Muscle of leg (tissue), 11 donors: Measurements from ENCODE around the gene TMEM267. TPM values are rescaled to one million over a fixed set of nuclear protein-coding genes. Genes with fewer than 3 reads are reported as not detected.
"Not testable (repeated sequence)": the region's sequence is repeated elsewhere in the genome, so short reads cannot be mapped to it uniquely, and the experiment has no call there.

Experiments used
- DNase-seq: peaks from one replicate; pipeline ENCODE4 v3.0.0; 2013
- H3K27ac ChIP-seq: one replicate; pipeline ENCODE4 v1.5.1; 2013; ENCODE audit warnings: mild to moderate bottlenecking, low read length, control low read depth
- H3K27me3 ChIP-seq: one replicate; pipeline ENCODE4 v1.6.1; 2013; ENCODE audit warnings: low read length; ENCODE audit not compliant: control insufficient read depth, insufficient read depth
- H3K36me3 ChIP-seq: one replicate; pipeline ENCODE4 v1.6.1; 2013; ENCODE audit warnings: low read length; ENCODE audit not compliant: control insufficient read depth, insufficient read depth
- H3K4me1 ChIP-seq: one replicate; pipeline ENCODE4 v1.6.1; 2013; ENCODE audit warnings: low read length; ENCODE audit not compliant: control insufficient read depth, insufficient read depth
- H3K4me3 ChIP-seq: one replicate; pipeline ENCODE4 v1.5.1; 2013; ENCODE audit warnings: low read length, control low read depth
- H3K9me3 ChIP-seq: replicated peaks from 2 replicates; pipeline ENCODE4 v1.6.1; 2013; ENCODE audit warnings: low read depth, low read length; ENCODE audit not compliant: control insufficient read depth
- WGBS: methylation state at CpG from one replicate; pipeline ENCODE4 v1.1.5; 2013; ENCODE audit warnings: missing lambda C conversion rate; ENCODE audit not compliant: insufficient coverage; 5-methylcytosine and 5-hydroxymethylcytosine counted together
- polyA plus RNA-seq, 8 donors: library from polyadenylated mRNA; unstranded; fragments of 120-200 nt; gene quantifications; one replicate each; pipeline versions ENCODE4 v1.2.1 to v1.2.3, GENCODE V29; 2013; ENCODE audit warnings: inconsistent platforms in 1 of 8, low replicate concordance in 1 of 8; ENCODE audit not compliant: insufficient read length in 8 of 8, insufficient read depth in 1 of 8
- total RNA-seq: library from RNA; stranded (reverse); fragments of 120-200 nt; gene quantifications from one replicate; pipeline ENCODE4 v1.2.4, GENCODE V29; 2013

The TMEM267 gene
- total and polyA plus RNA-seq, 9 donors: 7.8 to 9.1 (median 8.2) TPM

GRCh38 chr5:43412644-43413043 is 71.0 kb downstream of the TMEM267 start:
- no peaks in the 10 kb centered on the region for H3K27me3 ChIP-seq
- no peaks in the 10 kb centered on the region for H3K4me1 ChIP-seq
- no peak for DNase-seq
- H3K4me3 ChIP-seq: no peak overlapping the region
- WGBS: no CpG with 5 or more reads among the region's 1 CpG
- no peaks in the 10 kb centered on the region for H3K9me3 ChIP-seq
- no peaks in the 10 kb centered on the region for H3K36me3 ChIP-seq
- no peak overlapping the region for H3K27ac ChIP-seq

DNA sequence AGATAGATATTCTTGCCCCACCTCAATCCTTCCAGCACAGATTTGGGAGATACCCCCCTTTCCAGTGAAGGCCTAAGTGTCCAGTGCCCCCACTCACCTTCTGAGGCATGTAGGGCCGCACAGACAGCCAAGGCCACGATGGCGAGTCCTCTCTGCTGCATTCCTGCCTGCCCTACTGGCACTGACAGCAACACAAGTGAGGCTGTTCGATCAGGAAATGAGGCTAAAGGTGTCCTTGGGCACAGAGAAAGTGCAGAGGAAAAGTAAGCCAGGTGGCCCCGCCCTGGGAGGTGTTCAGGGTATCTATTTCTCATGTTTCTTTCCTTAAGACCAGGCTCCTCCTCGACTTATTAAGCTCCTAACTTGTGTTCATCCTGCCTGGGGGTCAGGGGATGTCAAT is 71.5 kb downstream of the TMEM267 start, which contains the start of gene CCL28:
CCL28 (minus strand) TSS at position 236 of the 400 bp plus-strand sequence; CDS start at position 161, 75 bp downstream.
- H3K27me3 ChIP-seq: no peaks in the 10 kb centered on the region
- no peak within 1 kb of the TSS for H3K4me3 ChIP-seq
- no peaks in the 10 kb centered on the region for H3K4me1 ChIP-seq
- no peaks in the 10 kb centered on the region for H3K9me3 ChIP-seq
- H3K36me3 ChIP-seq: no peaks in the 10 kb centered on the region
- no peak for DNase-seq
- no CpG with 5 or more reads among the region's 6 CpGs for WGBS
- H3K27ac ChIP-seq: no peak within 1 kb of the TSS

- no peaks in the 10 kb centered on the region for H3K27me3 ChIP-seq
- H3K9me3 ChIP-seq: no peaks in the 10 kb centered on the region
- WGBS: 30% methylated on average over 2 of the region's 3 CpGs
- H3K36me3 ChIP-seq: no peaks in the 10 kb centered on the region
- H3K4me1 ChIP-seq: no peaks in the 10 kb centered on the region
- no peak for DNase-seq
- H3K27ac ChIP-seq: no peak overlapping the region
- H3K4me3 ChIP-seq: no peak overlapping the region
These were observed 72.2 kb downstream of the TMEM267 start for GRCh38 chr5:43411495-43411894.

GRCh38 chr5:43410414-43410813 is 73.3 kb downstream of the TMEM267 start:
- Histone ChIP-seq H3K27ac (no peak overlapping the region), H3K9me3 (no peaks in the 10 kb centered on the region), H3K27me3 (no peaks in the 10 kb centered on the region), H3K36me3 (no peaks in the 10 kb centered on the region), H3K4me1 (no peaks in the 10 kb centered on the region), H3K4me3 (no peak overlapping the region)
- WGBS: 93% methylated on average over 3 of the region's 7 CpGs
- no peak for DNase-seq

GRCh38 chr5:43409809-43410271 is 73.8 kb downstream of the TMEM267 start:
- H3K27ac ChIP-seq: no peak overlapping the region
- H3K27me3 ChIP-seq: no peaks in the 10 kb centered on the region
- DNase-seq: no peak
- 40% methylated on average over 1 of the region's 2 CpGs for WGBS
- no peaks in the 10 kb centered on the region for H3K36me3 ChIP-seq
- no peak overlapping the region for H3K4me3 ChIP-seq
- no peaks in the 10 kb centered on the region for H3K9me3 ChIP-seq
- H3K4me1 ChIP-seq: no peaks in the 10 kb centered on the region

DNA sequence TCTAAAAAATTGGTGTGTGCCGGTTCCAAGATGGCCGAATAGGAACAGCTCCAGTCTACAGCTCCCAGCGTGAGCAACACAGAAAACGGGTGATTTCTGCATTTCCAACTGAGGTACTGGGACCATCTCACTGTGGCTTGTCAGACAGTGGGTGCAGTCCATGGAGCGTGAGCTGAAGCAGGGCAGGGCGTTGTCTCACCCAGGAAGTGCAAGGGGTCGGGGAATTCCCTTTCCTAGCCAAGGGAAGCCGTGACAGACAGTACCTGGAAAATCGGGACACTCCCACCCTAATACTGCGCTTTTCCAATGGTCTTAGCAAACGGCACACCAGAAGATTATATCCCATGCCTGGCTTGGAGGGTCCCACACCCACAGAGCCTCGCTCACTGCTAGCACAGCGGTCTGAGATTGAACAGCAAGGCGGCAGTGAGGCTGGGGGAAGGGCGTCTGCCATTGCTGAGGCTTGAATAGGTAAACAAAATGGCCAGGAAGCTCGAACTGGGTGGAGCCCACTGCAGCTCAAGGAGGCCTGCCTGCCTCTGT is 81.1 kb downstream of the TMEM267 start:
- WGBS: 89% methylated on average over 9 of the region's 16 CpGs
- H3K4me3 ChIP-seq, H3K4me1 ChIP-seq, DNase-seq, H3K27me3 ChIP-seq, H3K36me3 ChIP-seq, H3K9me3 ChIP-seq, H3K27ac ChIP-seq: not testable (repeated sequence)

DNA sequence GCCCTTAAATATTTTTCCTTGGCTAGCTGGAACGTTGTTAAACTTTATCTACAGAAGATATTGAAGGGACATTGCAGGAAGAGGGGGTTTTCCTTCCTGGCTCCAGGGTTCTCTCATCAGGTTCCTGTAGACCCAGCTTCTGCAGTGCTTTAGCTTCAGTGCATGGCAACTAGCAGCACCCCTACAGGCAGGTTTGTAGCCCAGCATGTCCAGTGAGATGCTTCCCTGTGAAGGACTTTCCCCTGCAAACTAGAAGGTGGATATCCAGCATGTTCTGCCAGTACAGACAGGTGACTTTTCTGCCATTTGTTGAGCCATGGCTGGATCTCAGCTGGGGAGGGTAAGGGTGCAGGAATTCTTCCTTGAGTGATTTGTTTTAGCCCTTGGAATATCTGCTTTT is 81.8 kb downstream of the TMEM267 start:
- no peaks in the 10 kb centered on the region for H3K9me3 ChIP-seq
- H3K27me3 ChIP-seq: peaks cover 7% of the 10 kb centered on the region
- no CpG with 5 or more reads among the region's 1 CpG for WGBS
- H3K27ac ChIP-seq: no peak overlapping the region
- no peaks in the 10 kb centered on the region for H3K36me3 ChIP-seq
- no peak for DNase-seq
- H3K4me1 ChIP-seq: peaks cover 1% of the 10 kb centered on the region
- H3K4me3 ChIP-seq: no peak overlapping the region

DNA sequence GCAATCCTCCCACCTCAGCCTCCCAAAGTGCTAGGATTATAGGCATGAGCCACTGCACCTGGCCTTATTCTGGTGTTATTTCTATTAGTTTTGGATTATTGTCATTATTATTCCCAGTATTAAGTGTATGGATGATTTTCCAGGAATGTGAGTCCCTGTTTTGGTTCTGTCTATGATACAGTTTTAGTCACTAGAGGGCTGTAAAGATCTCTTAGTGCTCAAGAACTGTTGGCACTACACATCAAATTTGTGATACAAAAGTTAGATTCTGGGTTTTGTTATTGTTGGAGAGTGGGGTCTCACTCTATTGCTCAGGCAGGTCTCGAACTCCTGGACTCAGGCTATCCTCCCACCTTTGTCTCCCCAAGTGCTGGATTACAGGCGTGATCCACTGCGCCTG is 83.6 kb downstream of the TMEM267 start:
- peaks cover 13% of the 10 kb centered on the region for H3K27me3 ChIP-seq
- DNase-seq: no peak
- H3K4me3 ChIP-seq: no peak overlapping the region
- H3K9me3 ChIP-seq: no peaks in the 10 kb centered on the region
- no peak overlapping the region for H3K27ac ChIP-seq
- H3K36me3 ChIP-seq: no peaks in the 10 kb centered on the region
- H3K4me1 ChIP-seq: peaks cover 4% of the 10 kb centered on the region
- WGBS: no CpG with 5 or more reads among the region's 3 CpGs

- Histone ChIP-seq H3K4me3 (peak overlapping the region; percentile 38), H3K9me3 (no peaks in the 10 kb centered on the region), H3K36me3 (no peaks in the 10 kb centered on the region), H3K27me3 (peaks cover 13% of the 10 kb centered on the region), H3K27ac (no peak overlapping the region), H3K4me1 (peaks cover 4% of the 10 kb centered on the region)
- peak; percentile 27 for DNase-seq
- WGBS: 3% methylated on average over 46 of the region's 53 CpGs
These were observed 86.8 kb downstream of the TMEM267 start for GRCh38 chr5:43396762-43397304.
